Stimulated activated CD8-positive, alpha-beta memory T cell treated with anti-CD3 and anti-CD28 coated beads, Interleukin-4, amount 100 ng/mL, for 24 hours (primary cell): ENCODE results near the gene TLE2.
A peak's percentile ranks its signal among the peaks of the same experiment; 100 is the strongest.

Source experiments
- DNase-seq: peaks from one replicate; pipeline ENCODE4 v3.0.0-alpha.2; 2020; ENCODE audit warnings: low read depth

TLE2 gene

GRCh38 chr19:3029065-3029923 is at the start of gene TLE2:
TSS of gene TLE2 (minus strand) at chr19:3029280. CDS start at chr19:3028904, 376 bp downstream.
- no peak for DNase-seq

DNA sequence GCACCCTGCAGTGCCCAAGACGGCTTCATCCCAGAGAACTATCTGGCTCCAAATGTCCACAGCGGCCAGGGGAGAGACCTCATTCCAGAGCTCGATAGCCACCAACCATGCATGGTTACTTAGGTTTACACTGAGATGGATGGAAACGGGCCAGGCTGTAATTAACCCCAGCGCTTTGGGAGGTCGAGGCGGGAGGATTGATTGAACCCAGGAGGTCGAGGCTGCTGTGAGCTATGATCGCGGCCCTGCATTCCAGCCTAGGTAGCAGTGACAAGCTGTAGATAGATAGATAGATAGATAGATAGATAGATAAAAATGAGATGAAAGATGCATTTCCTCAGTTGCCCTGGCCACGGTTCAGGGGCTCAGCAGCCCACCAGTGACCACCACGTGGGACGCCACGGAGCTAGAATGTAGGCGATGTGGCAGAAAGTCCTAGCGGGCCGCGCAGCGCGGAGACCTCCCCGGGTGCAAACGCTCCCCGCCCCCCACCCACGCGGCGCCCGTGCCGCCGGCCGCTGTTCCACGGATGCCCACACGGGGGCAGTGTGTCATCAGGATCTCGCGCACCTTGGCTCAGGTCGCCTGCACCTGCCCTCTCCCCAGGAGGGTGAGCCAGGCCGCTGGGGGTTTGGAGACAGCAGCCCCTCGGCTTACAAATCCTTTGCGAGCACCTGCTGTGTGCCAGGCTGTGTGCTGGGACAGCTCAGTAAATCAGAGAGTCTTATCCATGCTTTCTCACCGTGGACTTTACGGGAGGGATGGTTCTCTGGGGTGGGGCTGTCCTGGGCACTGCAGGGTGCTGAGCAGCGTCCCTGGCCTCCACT is 46.7 kb upstream of the TLE2 start:
- DNase-seq, result peak; percentile 70

DNA sequence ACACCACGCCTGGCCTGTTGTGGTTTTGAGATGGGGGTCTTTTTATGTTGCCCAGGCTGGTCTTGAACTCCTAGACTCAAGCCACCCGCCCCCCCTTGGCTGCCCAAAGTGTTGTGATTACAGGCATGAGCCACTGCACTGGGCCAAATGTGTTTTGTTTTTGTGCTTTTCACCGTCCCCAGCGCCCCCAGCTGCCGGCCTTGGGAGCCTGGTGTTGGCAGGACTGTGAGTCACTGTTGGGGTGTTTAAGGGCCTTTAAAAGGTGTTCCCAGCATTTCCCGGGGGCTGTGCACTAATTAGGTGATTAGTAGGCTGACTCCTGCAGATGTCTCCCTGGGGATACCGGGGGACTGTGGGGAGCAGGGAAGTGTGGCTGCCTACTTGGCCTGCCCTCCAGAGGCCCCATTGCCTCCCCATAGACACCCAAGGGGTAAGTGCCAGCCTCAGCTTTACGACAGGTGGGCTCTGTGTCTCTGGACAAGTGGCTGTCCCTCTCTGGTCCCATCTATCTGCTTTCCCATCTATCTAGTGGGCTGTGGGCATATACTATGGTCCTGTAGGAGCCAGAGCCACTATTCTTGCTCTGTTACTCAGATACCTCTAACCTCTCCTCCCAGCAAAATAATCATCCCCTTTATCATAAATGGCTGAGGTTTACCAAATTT is 45.0 kb upstream of the TLE2 start:
- no peak for DNase-seq

- DNase-seq, result no peak
Measured at GRCh38 chr19:3073159-3073563, 44.1 kb upstream of the TLE2 start.

GRCh38 chr19:3071768-3072167 is 42.7 kb upstream of the TLE2 start:
- no peak for DNase-seq

- DNase-seq, result no peak
Measured at GRCh38 chr19:3068071-3068470, 39.0 kb upstream of the TLE2 start.

DNA sequence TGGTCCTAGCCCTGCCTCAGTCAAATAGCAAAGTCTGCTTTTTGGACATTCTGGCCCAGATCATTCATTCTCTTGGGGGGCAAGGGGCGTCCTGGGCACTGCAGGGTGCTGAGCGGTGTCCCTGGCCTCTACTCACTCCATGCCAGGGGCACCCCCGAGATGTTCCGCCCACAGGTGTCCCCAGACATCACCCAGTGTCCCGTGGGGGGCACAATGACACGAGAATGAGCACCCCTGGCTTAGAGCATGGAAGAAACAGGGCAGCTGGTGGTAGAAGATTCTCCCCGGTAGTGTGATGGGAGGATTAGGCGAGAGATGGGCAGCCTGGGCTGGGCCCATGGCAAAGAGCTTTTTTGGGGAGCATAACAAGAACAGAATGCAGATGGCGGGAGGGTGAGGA is 38.5 kb upstream of the TLE2 start:
- no peak for DNase-seq

- no peak for DNase-seq
Measured at GRCh38 chr19:3066482-3067049, 37.5 kb upstream of the TLE2 start.

- no peak for DNase-seq
Measured at GRCh38 chr19:3065675-3066357, 36.7 kb upstream of the TLE2 start.

GRCh38 chr19:3064011-3064330 is 34.9 kb upstream of the TLE2 start:
- no peak for DNase-seq

- peak; percentile 47 for DNase-seq
Measured at GRCh38 chr19:3062165-3063105, 33.4 kb upstream of the TLE2 start, which contains the start of gene TLE5. TSS of gene TLE5 (minus strand) at chr19:3062495. CDS start at chr19:3062200, 295 bp downstream.

- DNase-seq, result peak; percentile 44
Measured at GRCh38 chr19:3061182-3062161, 32.4 kb upstream of the TLE2 start.

- DNase-seq, result no peak
Measured at GRCh38 chr19:3060857-3061181, 31.7 kb upstream of the TLE2 start.

DNA sequence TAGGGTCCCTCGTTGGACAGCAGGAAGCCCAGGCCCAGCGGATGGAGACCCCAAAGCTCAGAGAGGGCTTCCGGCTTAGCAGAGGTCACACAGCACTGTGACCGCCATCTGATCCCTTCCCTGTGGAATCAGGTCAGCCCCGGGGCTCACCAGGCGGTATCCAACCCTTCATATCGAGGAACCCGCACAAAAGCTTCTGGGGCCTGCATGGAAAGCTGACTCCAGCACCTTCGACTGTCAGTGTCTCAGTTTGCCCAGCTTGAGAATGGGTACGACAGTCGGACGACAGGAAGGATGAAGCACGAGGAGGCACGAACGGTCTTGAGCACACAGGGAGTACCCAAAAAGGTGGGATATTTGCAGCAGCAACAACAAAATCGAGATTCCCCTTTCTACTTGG is 30.6 kb upstream of the TLE2 start:
- DNase-seq, result no peak

DNA sequence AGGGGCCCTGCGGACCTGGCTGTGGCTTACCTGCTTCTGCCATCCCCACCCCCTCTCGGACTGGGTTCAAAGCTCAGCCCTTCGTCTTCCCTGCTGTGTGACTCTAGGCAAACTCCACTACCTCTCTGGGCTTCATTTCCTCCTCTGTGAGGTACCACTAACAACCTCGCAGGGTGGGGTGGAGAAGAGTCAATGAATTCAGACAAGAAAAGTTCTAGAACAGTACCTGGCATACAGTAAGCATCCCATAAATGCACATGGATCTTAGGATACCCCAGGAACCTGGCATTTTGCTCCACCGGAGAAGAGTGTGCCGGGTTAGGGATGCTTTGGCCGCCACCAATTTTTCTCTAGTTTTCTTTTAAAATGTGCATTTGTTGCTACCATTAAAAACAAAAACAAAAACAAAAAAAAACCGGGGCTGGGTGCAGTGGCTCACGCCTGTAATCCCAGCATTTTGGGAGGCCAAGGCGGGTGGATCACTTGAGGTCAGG is 29.8 kb upstream of the TLE2 start:
- DNase-seq, result no peak

DNA sequence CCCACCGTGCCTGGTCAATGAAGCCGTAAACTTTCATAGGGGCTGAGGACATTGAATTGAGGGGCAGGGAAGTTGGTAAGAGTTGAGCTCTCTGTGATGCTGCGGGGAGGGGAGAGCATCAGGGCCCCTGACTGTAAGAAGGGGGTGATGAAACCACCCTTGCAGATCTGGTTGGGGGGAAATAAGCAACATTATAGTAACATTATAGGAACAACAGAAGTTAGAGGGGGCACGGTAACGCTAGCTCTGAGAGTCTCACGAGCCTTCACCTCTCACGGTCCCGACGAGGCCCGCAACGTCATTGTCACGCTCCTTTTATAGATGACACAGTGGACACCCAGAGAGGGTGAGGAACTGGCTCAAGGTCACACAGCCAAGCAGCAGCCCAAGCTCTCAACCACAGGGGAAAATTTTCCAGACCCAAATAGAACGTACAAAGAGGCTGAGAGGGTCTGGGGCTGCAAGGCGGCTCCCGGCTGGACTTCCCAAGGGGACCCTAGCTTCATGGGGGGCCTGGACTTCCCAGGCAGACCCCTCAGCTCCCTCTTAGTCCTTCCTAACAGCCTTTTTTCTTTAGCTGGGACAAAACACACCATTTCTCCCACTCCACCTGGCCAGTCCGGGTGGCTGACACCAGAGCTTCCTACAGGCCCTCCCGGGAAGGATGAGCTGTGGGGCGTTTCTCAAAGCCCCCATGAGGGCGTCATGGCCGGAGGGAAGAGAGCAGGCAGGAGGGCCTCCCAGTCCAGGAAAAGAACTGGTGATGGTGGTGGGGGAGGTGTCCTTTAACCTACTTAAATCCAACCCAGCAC is 29.1 kb upstream of the TLE2 start:
- no peak for DNase-seq

GRCh38 chr19:3057275-3057714 is 28.2 kb upstream of the TLE2 start:
- DNase-seq, result no peak

DNA sequence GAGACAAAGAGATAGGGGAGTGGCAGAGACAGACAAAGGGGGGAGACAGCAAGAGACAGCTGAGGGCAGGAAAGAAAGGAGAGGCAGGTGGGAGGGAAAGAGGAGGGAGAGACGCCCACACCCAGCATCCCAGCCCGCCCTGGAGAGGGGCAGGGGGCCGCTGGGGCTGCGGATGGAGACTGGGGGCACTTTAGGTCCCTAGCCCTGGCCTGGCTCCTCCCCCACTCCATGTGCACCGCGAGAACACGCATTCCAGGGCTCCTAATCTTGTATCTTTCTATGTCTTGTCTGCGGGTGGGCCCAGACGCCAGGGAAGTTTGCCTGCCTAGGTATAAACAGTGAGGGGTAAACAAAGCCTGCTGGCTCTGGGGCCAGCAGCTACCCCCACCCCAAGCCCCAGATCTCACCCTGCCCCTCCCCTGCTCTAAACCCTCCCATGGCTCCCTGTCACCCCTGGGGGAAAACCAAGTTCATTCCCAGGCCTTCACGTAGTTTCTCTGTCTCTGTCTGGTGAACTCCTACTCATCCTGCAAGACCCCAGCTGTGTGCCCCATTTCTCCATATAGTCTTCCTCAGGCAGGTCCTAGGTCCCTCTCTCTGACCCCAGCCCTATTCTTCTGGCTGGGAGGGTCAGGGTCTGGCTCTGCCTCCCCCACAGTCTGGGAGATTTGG is 27.5 kb upstream of the TLE2 start:
- no peak for DNase-seq
